WTC11 (cell line): ENCODE results near the gene TNFRSF1B. TPM values are rescaled to one million over a fixed set of nuclear protein-coding genes. Genes with fewer than 3 reads are reported as not detected.

ENCODE experiments used
- ATAC-seq: fragments of 200-7000 bp; cut with Tn5 transposase; 2 replicates; pipeline ENCODE4 v1.10.0; 2021; ENCODE audit warnings: mild to moderate bottlenecking, moderate library complexity
- CTCF ChIA-PET: fragments of 300-600 bp; sonication (Branson Sonifier 250); formaldehyde crosslinking; loops from one replicate; lab custom pipeline; 2021; ENCODE audit warnings: antibody characterized with exemption; lab: Charles Lee
- POLR2A ChIA-PET: fragments of 350-600 bp; sonication (Branson Sonifier 250); formaldehyde crosslinking; loops from one replicate; lab custom pipeline; 2021; ENCODE audit warnings: antibody characterized with exemption; lab: Charles Lee
- DNase-seq: peaks from one replicate; pipeline ENCODE4 v3.0.0; 2021; ENCODE audit warnings: low spot score
- H3K27ac Mint-ChIP-seq: 2 replicates; pipeline ENCODE4 v1.8.0; 2021; ENCODE audit warnings: mixed read lengths
- H3K27me3 Mint-ChIP-seq: 2 replicates; pipeline ENCODE4 v1.8.0; 2021; ENCODE audit warnings: low read depth, mild to moderate bottlenecking, moderate library complexity, mixed read lengths
- H3K36me3 Mint-ChIP-seq: 2 replicates; pipeline ENCODE4 v1.8.0; 2021; ENCODE audit warnings: mixed read lengths
- H3K4me1 Mint-ChIP-seq: 2 replicates; pipeline ENCODE4 v1.8.0; 2022; ENCODE audit warnings: mixed read lengths
- H3K4me3 Mint-ChIP-seq: 2 replicates; pipeline ENCODE4 v1.8.0; 2021; ENCODE audit warnings: mild to moderate bottlenecking, moderate library complexity, mixed read lengths
- H3K9me3 Mint-ChIP-seq: 2 replicates; pipeline ENCODE4 v1.8.0; 2021; ENCODE audit warnings: mixed read lengths
- ATF2 ChIP-seq: sonication (generic); formaldehyde crosslinking; IDR thresholded peaks from 2 replicates; pipeline ENCODE4 v1.8.1; 2022; ENCODE audit warnings: low read depth, missing genetic modification reagents, borderline replicate concordance
- CDX4 ChIP-seq: fragments of 250-450 bp; sonication (Bioruptor Pico); IDR thresholded peaks from 2 replicates; pipeline ENCODE4 v1.9.0; 2021; ENCODE audit warnings: moderate library complexity, mild to moderate bottlenecking, inconsistent platforms, borderline replicate concordance
- CREB1 ChIP-seq: sonication (generic); formaldehyde crosslinking; IDR thresholded peaks from 2 replicates; pipeline ENCODE4 v1.8.0; 2023; ENCODE audit warnings: mild to moderate bottlenecking, missing genetic modification reagents
- E2F1 ChIP-seq: sonication (generic); formaldehyde crosslinking; IDR thresholded peaks from 2 replicates; pipeline ENCODE4 v1.8.0; 2022; ENCODE audit warnings: mild to moderate bottlenecking, missing genetic modification reagents
- ETV6 ChIP-seq: sonication (generic); formaldehyde crosslinking; IDR thresholded peaks from 2 replicates; pipeline ENCODE4 v1.8.1; 2022; ENCODE audit warnings: mild to moderate bottlenecking, missing genetic modification reagents
- FOXJ3 ChIP-seq: sonication (generic); formaldehyde crosslinking; IDR thresholded peaks from 2 replicates; pipeline ENCODE4 v1.9.0; 2021; ENCODE audit warnings: missing genetic modification reagents, mild to moderate bottlenecking, borderline replicate concordance
- FOXP4 ChIP-seq: sonication (generic); formaldehyde crosslinking; IDR thresholded peaks from 2 replicates; pipeline ENCODE4 v1.8.0; 2022; ENCODE audit warnings: mild to moderate bottlenecking, missing genetic modification reagents
- NR1H2 ChIP-seq: sonication (generic); formaldehyde crosslinking; IDR thresholded peaks from 2 replicates; pipeline ENCODE4 v1.9.0; 2021; ENCODE audit warnings: mild to moderate bottlenecking, moderate library complexity, missing genetic modification reagents
- RORB ChIP-seq: fragments of 250-450 bp; sonication (Bioruptor Pico); IDR thresholded peaks from 2 replicates; pipeline ENCODE4 v1.9.0; 2021; ENCODE audit warnings: mild to moderate bottlenecking
- SMAD4 ChIP-seq: sonication (generic); formaldehyde crosslinking; IDR thresholded peaks from 2 replicates; pipeline ENCODE4 v1.8.0; 2022; ENCODE audit warnings: mild to moderate bottlenecking, missing genetic modification reagents
- TCF7 ChIP-seq: sonication (generic); formaldehyde crosslinking; IDR thresholded peaks from 2 replicates; pipeline ENCODE4 v1.8.0; 2022; ENCODE audit warnings: mild to moderate bottlenecking, low read depth, missing genetic modification reagents, moderate library complexity
- TP53 ChIP-seq: sonication (generic); formaldehyde crosslinking; IDR thresholded peaks from 2 replicates; pipeline ENCODE4 v1.8.1; 2023; ENCODE audit warnings: mild to moderate bottlenecking, missing genetic modification reagents
- ZBTB43 ChIP-seq: sonication (generic); formaldehyde crosslinking; IDR thresholded peaks from 2 replicates; pipeline ENCODE4 v1.8.1; 2023; ENCODE audit warnings: mild to moderate bottlenecking, missing genetic modification reagents
- ZNF232 ChIP-seq: sonication (generic); formaldehyde crosslinking; IDR thresholded peaks from 2 replicates; pipeline ENCODE4 v1.8.0; 2022; ENCODE audit warnings: mild to moderate bottlenecking, missing genetic modification reagents
- ZNF423 ChIP-seq: fragments of 250-450 bp; sonication (Bioruptor Pico); IDR thresholded peaks from 2 replicates; pipeline ENCODE4 v2.1.2; 2022; ENCODE audit warnings: mild to moderate bottlenecking, moderate library complexity
- total RNA-seq: library from RNA; stranded (reverse); gene quantifications from 3 replicates; pipeline ENCODE4 v1.2.3, GENCODE V29; 2021

Gene TNFRSF1B
- total RNA-seq, 1 experiment from 2014 or later, result 2.7 TPM

- TF ChIP-seq ATF2 (CRISPR knock-in tag) (no peak), CREB1 (no peak), E2F1 (CRISPR knock-in tag) (no peak), FOXJ3 (CRISPR knock-in tag) (no peak), SMAD4 (CRISPR knock-in tag) (no peak), CDX4 (no peak)
Measured at GRCh38 chr1:12136916-12137610, 29.7 kb upstream of the TNFRSF1B start (continued).

- Mint-ChIP-seq H3K9me3 (no peaks in the 10 kb centered on the region), H3K4me3 (no peak overlapping the region), H3K36me3 (peaks cover 4% of the 10 kb centered on the region; the same call in 1 of the 2 replicates), H3K27ac (no peak overlapping the region), H3K27me3 (no peaks in the 10 kb centered on the region), H3K4me1 (no peaks in the 10 kb centered on the region)
- no peak for ATAC-seq
- ChIA-PET CTCF (interaction anchor here (1.1 to 3.2 kb wide), 4 partner anchors 13 to 58 kb away, joined by 3 to 20 read pairs (median 9); no protein-coding TSS in a partner anchor), POLR2A (no interaction called here)
- TF ChIP-seq TP53 (CRISPR knock-in tag), result no peak
- TF ChIP-seq ZNF423 (CRISPR knock-in tag), result peak; percentile 77
- no peak for DNase-seq
Measured at GRCh38 chr1:12138196-12139168, 28.3 kb upstream of the TNFRSF1B start.

- Mint-ChIP-seq H3K27ac (no peak overlapping the region), H3K9me3 (no peaks in the 10 kb centered on the region), H3K4me3 (no peak overlapping the region), H3K36me3 (peaks cover 9% of the 10 kb centered on the region; the same call in 1 of the 2 replicates), H3K4me1 (no peaks in the 10 kb centered on the region), H3K27me3 (no peaks in the 10 kb centered on the region)
- ChIA-PET POLR2A (interaction anchor here (0.6 kb wide), 1 partner anchor 15 kb away, joined by 3 read pairs; no protein-coding TSS in a partner anchor), CTCF (interaction anchor here (1.2 to 3.2 kb wide), 2 partner anchors 15 to 68 kb away, joined by 3 to 20 read pairs; no protein-coding TSS in a partner anchor)
- DNase-seq, result no peak
- ATAC-seq, result no peak
- no peak for TF ChIP-seq ETV6 (CRISPR knock-in tag)
- no peak for TF ChIP-seq ZNF232 (CRISPR knock-in tag)
Measured at GRCh38 chr1:12140016-12140415, 26.8 kb upstream of the TNFRSF1B start.

GRCh38 chr1:12140515-12141162 is 26.2 kb upstream of the TNFRSF1B start:
- POLR2A ChIA-PET, result interaction anchor here (0.6 kb wide), 1 partner anchor 14 kb away, joined by 3 read pairs; no protein-coding TSS in a partner anchor
- DNase-seq (no peak), ATAC-seq (no peak)
- Mint-ChIP-seq H3K27me3 (no peaks in the 10 kb centered on the region), H3K36me3 (peaks cover 9% of the 10 kb centered on the region; the same call in 1 of the 2 replicates), H3K4me3 (no peak overlapping the region), H3K4me1 (no peaks in the 10 kb centered on the region), H3K27ac (no peak overlapping the region), H3K9me3 (no peaks in the 10 kb centered on the region)
- CTCF ChIA-PET, result interaction anchor here (1.2 to 3.2 kb wide), 2 partner anchors 15 to 68 kb away, joined by 3 to 20 read pairs; no protein-coding TSS in a partner anchor
- no peak for TF ChIP-seq ZBTB43 (CRISPR knock-in tag)
- TF ChIP-seq TCF7 (CRISPR knock-in tag), result no peak
- TF ChIP-seq FOXP4 (CRISPR knock-in tag), result no peak
- no peak for TF ChIP-seq RORB (CRISPR knock-in tag)
- TF ChIP-seq NR1H2 (CRISPR knock-in tag), result no peak
